ENCODE data around the gene SCN2B. TPM values are rescaled to one million over a fixed set of nuclear protein-coding genes. Genes with fewer than 3 reads are reported as not detected.

The SCN2B gene
- total RNA-seq, 6 donors from 2014 or later: 0.22 to 2.4 (median 0.32) TPM; not detected in 2

DNA sequence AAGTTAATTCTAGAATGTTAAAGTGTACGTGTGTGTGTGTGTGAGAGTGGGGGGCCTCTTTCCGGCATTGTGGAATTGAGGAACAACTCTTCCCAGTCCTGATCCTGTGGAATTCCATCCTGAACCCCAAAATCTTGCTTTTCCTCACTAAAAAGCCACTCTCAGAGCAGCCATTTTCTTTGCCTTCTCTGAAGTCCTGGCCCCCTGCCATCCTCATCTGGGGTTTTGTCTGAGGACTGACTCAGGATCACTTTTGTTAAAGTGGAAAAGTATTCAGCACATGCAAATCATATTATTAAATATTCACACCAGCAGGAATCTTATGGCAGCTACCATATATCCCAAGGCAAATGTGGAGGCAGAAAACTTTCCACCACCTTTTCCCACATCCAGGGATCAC lies 27.6 kb downstream of the SCN2B start:
- Histone ChIP-seq H3K27me3 (peaks cover 0 to 24% (median 12%) of the 10 kb centered on the region in 4 donors), H3K9me3 (no peaks in the 10 kb centered on the region), H3K4me1 (peaks cover 19 to 40% (median 27%) of the 10 kb centered on the region in 4 donors), H3K27ac (peak overlapping the region in 1 of 4 donors; percentile 34), H3K4me3 (no peak overlapping the region), H3K36me3 (no peaks in the 10 kb centered on the region)
- TF ChIP-seq POLR2A (IDR thresholded peaks at IDR 0.05) (no peak), POLR2AphosphoS5 (IDR thresholded peaks at IDR 0.05) (no peak), EP300 (IDR thresholded peaks at IDR 0.05) (no peak)
- TF ChIP-seq, protein P1, sequence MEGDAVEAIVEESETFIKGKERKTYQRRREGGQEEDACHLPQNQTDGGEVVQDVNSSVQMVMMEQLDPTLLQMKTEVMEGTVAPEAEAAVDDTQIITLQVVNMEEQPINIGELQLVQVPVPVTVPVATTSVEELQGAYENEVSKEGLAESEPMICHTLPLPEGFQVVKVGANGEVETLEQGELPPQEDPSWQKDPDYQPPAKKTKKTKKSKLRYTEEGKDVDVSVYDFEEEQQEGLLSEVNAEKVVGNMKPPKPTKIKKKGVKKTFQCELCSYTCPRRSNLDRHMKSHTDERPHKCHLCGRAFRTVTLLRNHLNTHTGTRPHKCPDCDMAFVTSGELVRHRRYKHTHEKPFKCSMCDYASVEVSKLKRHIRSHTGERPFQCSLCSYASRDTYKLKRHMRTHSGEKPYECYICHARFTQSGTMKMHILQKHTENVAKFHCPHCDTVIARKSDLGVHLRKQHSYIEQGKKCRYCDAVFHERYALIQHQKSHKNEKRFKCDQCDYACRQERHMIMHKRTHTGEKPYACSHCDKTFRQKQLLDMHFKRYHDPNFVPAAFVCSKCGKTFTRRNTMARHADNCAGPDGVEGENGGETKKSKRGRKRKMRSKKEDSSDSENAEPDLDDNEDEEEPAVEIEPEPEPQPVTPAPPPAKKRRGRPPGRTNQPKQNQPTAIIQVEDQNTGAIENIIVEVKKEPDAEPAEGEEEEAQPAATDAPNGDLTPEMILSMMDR (IDR thresholded peaks at IDR 0.05): no peak
- DNase-seq (no peak), ATAC-seq (ENCODE audit: low FRiP score in 2 of 2) (no peak)
- WGBS, 2 donors: 84 to 94% methylated on average over 2 of the region's 2 CpGs

DNA sequence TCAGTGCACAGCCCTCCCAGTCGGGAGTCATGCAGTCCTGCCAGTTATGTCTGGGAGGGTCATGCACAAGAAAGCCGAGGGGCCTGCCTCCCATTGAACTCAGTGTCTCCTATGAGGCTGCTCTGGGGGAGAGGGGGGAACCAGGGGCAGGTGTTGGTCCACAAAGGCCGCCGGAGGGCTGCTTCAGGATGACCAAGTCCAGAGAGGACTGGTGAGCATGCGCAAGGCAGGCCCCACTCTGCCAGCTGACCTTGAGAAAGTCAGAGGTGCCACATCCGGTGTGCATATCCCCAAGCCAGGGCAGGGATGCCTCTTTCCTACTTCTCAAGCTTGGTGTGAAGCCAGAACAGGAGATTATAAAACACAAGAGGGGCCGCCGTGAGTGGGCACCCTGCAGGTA lies 28.2 kb downstream of the SCN2B start:
- TF ChIP-seq POLR2A (IDR thresholded peaks at IDR 0.05): no peak
- TF ChIP-seq, protein P1 (IDR thresholded peaks at IDR 0.05): no peak
- TF ChIP-seq POLR2AphosphoS5 (IDR thresholded peaks at IDR 0.05): no peak
- no peak for TF ChIP-seq EP300 (IDR thresholded peaks at IDR 0.05)
- Histone ChIP-seq H3K36me3 (no peaks in the 10 kb centered on the region), H3K4me1 (peaks cover 15 to 36% (median 24%) of the 10 kb centered on the region in 4 donors), H3K4me3 (no peak overlapping the region), H3K27ac (no peak overlapping the region), H3K27me3 (peaks cover 0 to 18% (median 9%) of the 10 kb centered on the region in 4 donors), H3K9me3 (no peaks in the 10 kb centered on the region)
- WGBS, 2 donors: 83 to 93% methylated on average over 7 to 8 of the region's 8 CpGs
- DNase-seq: no peak
- no peak for ATAC-seq (ENCODE audit: low FRiP score in 2 of 2)

DNA sequence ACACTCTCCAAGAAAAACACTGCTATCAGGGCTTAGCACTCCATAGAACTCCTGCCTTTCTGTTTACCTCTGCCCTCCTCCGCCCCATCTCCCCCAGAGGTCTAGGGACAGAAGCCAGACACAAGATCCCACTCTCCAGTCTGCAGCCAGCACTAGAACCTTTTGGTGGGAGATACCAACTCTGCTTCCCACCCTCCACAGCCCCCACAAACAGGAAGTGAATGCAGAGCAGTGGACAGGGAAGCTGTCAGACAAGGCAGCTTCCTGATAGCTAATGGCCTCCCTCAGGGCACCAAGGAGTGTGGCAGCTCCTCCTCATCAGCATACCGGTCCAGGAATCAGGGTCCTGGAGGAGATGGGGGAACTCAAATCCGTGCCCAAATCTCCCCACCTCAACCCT lies 28.9 kb downstream of the SCN2B start:
- H3K36me3 ChIP-seq: no peaks in the 10 kb centered on the region
- no peak for TF ChIP-seq POLR2AphosphoS5 (IDR thresholded peaks at IDR 0.05)
- TF ChIP-seq EP300 (IDR thresholded peaks at IDR 0.05): no peak
- TF ChIP-seq, protein P1 (IDR thresholded peaks at IDR 0.05): no peak
- no peak for TF ChIP-seq POLR2A (IDR thresholded peaks at IDR 0.05)
- DNase-seq: no peak
- H3K4me3 ChIP-seq: no peak overlapping the region
- no peak overlapping the region for H3K27ac ChIP-seq
- 68 to 77% methylated on average over 3 of the region's 3 CpGs for WGBS, 2 donors
- ATAC-seq (ENCODE audit: low FRiP score in 2 of 2): no peak
- H3K9me3 ChIP-seq: no peaks in the 10 kb centered on the region
- peaks cover 10 to 28% (median 16%) of the 10 kb centered on the region in 4 donors for H3K4me1 ChIP-seq
- peaks cover 0 to 12% (median 5%) of the 10 kb centered on the region in 4 donors for H3K27me3 ChIP-seq

DNA sequence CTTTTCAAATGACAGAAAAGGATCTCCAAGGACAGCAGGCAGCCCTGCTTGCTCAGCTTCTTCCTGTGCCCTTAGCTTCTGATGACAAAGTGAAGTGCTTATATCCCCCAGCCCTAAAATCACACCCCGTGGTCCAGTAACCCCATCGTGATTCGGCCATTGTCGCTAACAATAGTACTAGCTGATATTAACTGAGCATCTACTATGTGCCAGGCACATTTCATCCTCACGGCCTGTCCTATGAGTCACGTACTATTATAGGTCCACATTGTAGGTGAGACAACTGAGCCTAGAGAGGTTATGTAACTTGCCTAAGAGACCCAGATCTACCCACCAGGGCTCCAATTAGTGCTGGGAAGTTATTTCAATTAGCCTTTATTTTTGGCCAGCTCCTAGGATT lies 29.9 kb downstream of the SCN2B start:
- Histone ChIP-seq H3K9me3 (no peaks in the 10 kb centered on the region), H3K4me3 (no peak overlapping the region), H3K4me1 (peaks cover 5 to 19% (median 7%) of the 10 kb centered on the region in 4 donors), H3K36me3 (no peaks in the 10 kb centered on the region), H3K27ac (no peak overlapping the region), H3K27me3 (peaks cover 0 to 5% (median under 1%) of the 10 kb centered on the region in 4 donors)
- ATAC-seq (ENCODE audit: low FRiP score in 2 of 2): no peak
- DNase-seq: no peak
- TF ChIP-seq POLR2A (IDR thresholded peaks at IDR 0.05) (no peak), POLR2AphosphoS5 (IDR thresholded peaks at IDR 0.05) (no peak), EP300 (IDR thresholded peaks at IDR 0.05) (no peak)
- TF ChIP-seq, protein P1 (IDR thresholded peaks at IDR 0.05): no peak
- 88 to 98% methylated on average over 6 of the region's 6 CpGs for WGBS, 2 donors

Measured in upper lobe of left lung (tissue), 6 donors.